ENCODE data around the gene PPM1H. TPM values are rescaled to one million over a fixed set of nuclear protein-coding genes. Genes with fewer than 3 reads are reported as not detected.

PPM1H gene
- total RNA-seq, 1 experiment from 2014 or later: 0.04 TPM

DNA sequence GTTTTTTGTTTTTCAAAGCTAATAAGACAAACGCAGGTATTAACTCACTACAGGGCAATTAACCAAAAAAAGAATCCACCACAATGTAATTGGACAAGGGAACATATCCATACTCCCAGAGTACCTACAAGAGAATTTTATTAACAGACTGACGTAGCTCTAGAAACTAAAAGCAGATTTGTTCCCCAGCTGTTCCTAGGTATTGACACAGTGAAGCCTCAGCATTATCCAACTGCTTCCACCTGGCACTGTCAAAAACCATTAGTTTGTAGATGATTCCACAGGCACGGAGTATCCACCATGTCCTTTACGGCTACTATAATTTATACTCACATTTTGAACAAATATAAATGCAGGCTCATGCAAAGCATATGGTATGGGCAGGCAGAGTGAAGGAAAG is 22.3 kb downstream of the PPM1H start:
- intact Hi-C loops (cut with micrococcal nuclease; ENCODE audit: unreplicated experiment): no loop called here
- Histone ChIP-seq H3K4me3 (ENCODE audit: low read depth, low read length, poor library complexity, severe bottlenecking) (no peak overlapping the region), H3K27me3 (replicated peaks; ENCODE audit: insufficient read depth, low read depth, low read length, poor library complexity) (peaks cover 9% of the 10 kb centered on the region), H3K4me1 (ENCODE audit: insufficient read depth, low read length, poor library complexity, severe bottlenecking) (no peaks in the 10 kb centered on the region), H3K9me3 (ENCODE audit: low read depth, low read length, poor library complexity, severe bottlenecking) (no peaks in the 10 kb centered on the region), H3K27ac (ENCODE audit: low read depth, low read length, poor library complexity, severe bottlenecking) (no peak overlapping the region), H3K36me3 (ENCODE audit: insufficient read depth, low read length, poor library complexity, severe bottlenecking) (no peaks in the 10 kb centered on the region)
- no TSS peak for BruUV-seq (replicated peaks)
- CTCF ChIA-PET: no interaction called here
- TF ChIP-seq EZH2 (IDR thresholded peaks at IDR 0.05; ENCODE audit: borderline replicate concordance, low read depth, low read length, poor library complexity, severe bottlenecking): no peak
- POLR2A ChIA-PET (ENCODE audit: low non-redundant PET): no interaction called here
- no peak for DNase-seq (ENCODE audit: low spot score)

DNA sequence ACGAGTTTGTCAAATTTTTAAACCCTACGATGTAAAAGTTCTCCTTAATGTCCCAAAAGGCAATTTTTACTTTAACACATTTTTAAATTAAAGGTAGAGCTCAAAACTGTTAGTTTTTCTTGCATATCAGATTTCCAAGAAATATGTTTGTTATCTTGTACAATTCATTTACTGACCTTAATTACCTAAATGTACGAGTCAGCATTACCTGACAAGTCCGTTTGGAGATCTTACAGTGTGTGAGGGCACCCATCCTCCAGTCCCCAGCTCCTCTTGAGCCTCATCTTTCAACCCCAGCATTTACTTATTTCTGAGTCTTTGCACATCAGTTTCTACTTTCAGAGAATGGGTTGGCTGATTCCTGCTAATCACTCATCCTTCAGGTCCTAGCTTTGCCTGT is 23.7 kb downstream of the PPM1H start:
- no TSS peak for BruUV-seq (replicated peaks)
- no peaks in the 10 kb centered on the region for H3K36me3 ChIP-seq (ENCODE audit: insufficient read depth, low read length, poor library complexity, severe bottlenecking)
- intact Hi-C loops (cut with micrococcal nuclease; ENCODE audit: unreplicated experiment): no loop called here
- H3K4me3 ChIP-seq (ENCODE audit: low read depth, low read length, poor library complexity, severe bottlenecking): no peak overlapping the region
- TF ChIP-seq, protein P1, sequence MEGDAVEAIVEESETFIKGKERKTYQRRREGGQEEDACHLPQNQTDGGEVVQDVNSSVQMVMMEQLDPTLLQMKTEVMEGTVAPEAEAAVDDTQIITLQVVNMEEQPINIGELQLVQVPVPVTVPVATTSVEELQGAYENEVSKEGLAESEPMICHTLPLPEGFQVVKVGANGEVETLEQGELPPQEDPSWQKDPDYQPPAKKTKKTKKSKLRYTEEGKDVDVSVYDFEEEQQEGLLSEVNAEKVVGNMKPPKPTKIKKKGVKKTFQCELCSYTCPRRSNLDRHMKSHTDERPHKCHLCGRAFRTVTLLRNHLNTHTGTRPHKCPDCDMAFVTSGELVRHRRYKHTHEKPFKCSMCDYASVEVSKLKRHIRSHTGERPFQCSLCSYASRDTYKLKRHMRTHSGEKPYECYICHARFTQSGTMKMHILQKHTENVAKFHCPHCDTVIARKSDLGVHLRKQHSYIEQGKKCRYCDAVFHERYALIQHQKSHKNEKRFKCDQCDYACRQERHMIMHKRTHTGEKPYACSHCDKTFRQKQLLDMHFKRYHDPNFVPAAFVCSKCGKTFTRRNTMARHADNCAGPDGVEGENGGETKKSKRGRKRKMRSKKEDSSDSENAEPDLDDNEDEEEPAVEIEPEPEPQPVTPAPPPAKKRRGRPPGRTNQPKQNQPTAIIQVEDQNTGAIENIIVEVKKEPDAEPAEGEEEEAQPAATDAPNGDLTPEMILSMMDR (conservative IDR thresholded peaks at IDR 0.05; ENCODE audit: low read depth, low read length): no peak
- no peak for TF ChIP-seq EZH2 (IDR thresholded peaks at IDR 0.05; ENCODE audit: borderline replicate concordance, low read depth, low read length, poor library complexity, severe bottlenecking)
- H3K27ac ChIP-seq (ENCODE audit: low read depth, low read length, poor library complexity, severe bottlenecking): no peak overlapping the region
- no peaks in the 10 kb centered on the region for H3K4me1 ChIP-seq (ENCODE audit: insufficient read depth, low read length, poor library complexity, severe bottlenecking)
- no peak for DNase-seq (ENCODE audit: low spot score)
- ChIA-PET CTCF (no interaction called here), POLR2A (ENCODE audit: low non-redundant PET) (no interaction called here)
- H3K9me3 ChIP-seq (ENCODE audit: low read depth, low read length, poor library complexity, severe bottlenecking): no peaks in the 10 kb centered on the region
- peaks cover 9% of the 10 kb centered on the region for H3K27me3 ChIP-seq (replicated peaks; ENCODE audit: insufficient read depth, low read depth, low read length, poor library complexity)

DNA sequence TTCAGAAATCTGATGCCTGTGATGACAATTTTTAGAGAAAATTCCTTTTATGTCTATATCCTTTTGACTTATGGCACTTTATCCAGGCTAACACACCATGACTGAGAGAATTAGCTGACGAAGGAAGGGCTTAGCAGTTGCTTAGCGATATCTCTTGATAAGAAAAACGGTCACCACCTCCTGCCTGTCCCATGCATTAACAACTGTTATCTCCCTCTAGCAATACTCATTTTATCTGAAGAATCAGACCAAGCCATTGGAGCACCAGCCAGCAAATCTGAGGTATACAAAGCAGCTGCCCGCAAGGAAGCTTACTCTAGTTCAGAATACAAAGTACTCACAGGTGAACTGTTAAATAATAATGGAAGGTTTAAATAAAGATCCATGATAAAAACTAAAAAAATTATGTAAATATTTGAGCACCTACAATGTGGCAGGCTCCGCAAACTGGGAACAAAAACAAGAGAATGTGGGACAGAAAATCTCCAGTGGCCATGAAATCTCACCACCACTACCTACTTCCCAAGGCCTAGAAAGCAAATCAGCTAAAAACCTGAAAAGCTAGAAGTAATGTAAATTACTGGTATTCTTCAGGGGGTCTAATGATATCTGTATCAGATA is 24.3 kb downstream of the PPM1H start:
- Histone ChIP-seq H3K9me3 (ENCODE audit: low read depth, low read length, poor library complexity, severe bottlenecking) (no peaks in the 10 kb centered on the region), H3K4me1 (ENCODE audit: insufficient read depth, low read length, poor library complexity, severe bottlenecking) (no peaks in the 10 kb centered on the region), H3K36me3 (ENCODE audit: insufficient read depth, low read length, poor library complexity, severe bottlenecking) (no peaks in the 10 kb centered on the region), H3K27me3 (replicated peaks; ENCODE audit: insufficient read depth, low read depth, low read length, poor library complexity) (peaks cover 9% of the 10 kb centered on the region), H3K27ac (ENCODE audit: low read depth, low read length, poor library complexity, severe bottlenecking) (no peak overlapping the region), H3K4me3 (ENCODE audit: low read depth, low read length, poor library complexity, severe bottlenecking) (no peak overlapping the region)
- CTCF ChIA-PET: no interaction called here
- intact Hi-C loops (cut with micrococcal nuclease; ENCODE audit: unreplicated experiment): no loop called here
- TF ChIP-seq, protein P1 (conservative IDR thresholded peaks at IDR 0.05; ENCODE audit: low read depth, low read length): no peak
- no peak for TF ChIP-seq EZH2 (IDR thresholded peaks at IDR 0.05; ENCODE audit: borderline replicate concordance, low read depth, low read length, poor library complexity, severe bottlenecking)
- POLR2A ChIA-PET (ENCODE audit: low non-redundant PET): no interaction called here
- DNase-seq (ENCODE audit: low spot score): no peak
- no TSS peak for BruUV-seq (replicated peaks)

DNA sequence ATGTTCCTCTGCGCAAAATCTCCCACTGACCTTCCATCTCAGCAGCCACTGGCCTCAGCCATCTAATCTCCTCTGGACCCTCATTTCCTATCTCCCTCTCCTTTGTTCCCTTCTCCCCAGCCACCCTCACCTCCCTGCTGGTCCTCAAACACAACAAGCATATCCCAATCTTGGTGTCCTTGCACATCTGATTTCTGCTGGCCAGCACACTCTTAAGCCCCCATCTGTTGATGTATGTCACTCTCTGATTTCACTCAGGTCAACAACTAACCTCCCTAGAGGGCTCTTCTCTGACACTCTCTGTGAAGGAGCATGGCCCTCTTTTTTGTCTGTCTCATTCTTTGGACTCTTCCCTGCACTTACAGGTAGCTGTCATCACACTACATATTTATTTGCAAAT is 25.6 kb downstream of the PPM1H start:
- ChIA-PET POLR2A (ENCODE audit: low non-redundant PET) (no interaction called here), CTCF (no interaction called here)
- intact Hi-C loops (cut with micrococcal nuclease; ENCODE audit: unreplicated experiment): no loop called here
- H3K27me3 ChIP-seq (replicated peaks; ENCODE audit: insufficient read depth, low read depth, low read length, poor library complexity): peaks cover 9% of the 10 kb centered on the region
- H3K4me3 ChIP-seq (ENCODE audit: low read depth, low read length, poor library complexity, severe bottlenecking): no peak overlapping the region
- H3K4me1 ChIP-seq (ENCODE audit: insufficient read depth, low read length, poor library complexity, severe bottlenecking): no peaks in the 10 kb centered on the region
- no peaks in the 10 kb centered on the region for H3K36me3 ChIP-seq (ENCODE audit: insufficient read depth, low read length, poor library complexity, severe bottlenecking)
- TF ChIP-seq EZH2 (IDR thresholded peaks at IDR 0.05; ENCODE audit: borderline replicate concordance, low read depth, low read length, poor library complexity, severe bottlenecking): no peak
- TF ChIP-seq, protein P1 (conservative IDR thresholded peaks at IDR 0.05; ENCODE audit: low read depth, low read length): no peak
- no peak overlapping the region for H3K27ac ChIP-seq (ENCODE audit: low read depth, low read length, poor library complexity, severe bottlenecking)
- no peaks in the 10 kb centered on the region for H3K9me3 ChIP-seq (ENCODE audit: low read depth, low read length, poor library complexity, severe bottlenecking)
- DNase-seq (ENCODE audit: low spot score): no peak
- no TSS peak for BruUV-seq (replicated peaks)

All from A673 (cell line).